Panc1 (cell line): ENCODE data around the gene DAZAP2. TPM values are rescaled to one million over a fixed set of nuclear protein-coding genes. Genes with fewer than 3 reads are reported as not detected.

Experiments used
- ATAC-seq: fragments of 200-7000 bp; cut with Tn5 transposase; 2 replicates; pipeline ENCODE4 v1.9.1; 2020; ENCODE audit warnings: mild to moderate bottlenecking, moderate library complexity
- BruUV-seq: library from RNA; stranded (reverse); fragments of 400-500 nt; replicated peaks from 2 replicates; lab custom pipeline; 2021; lab: Mats Ljungman, UMichigan
- CTCF ChIA-PET: fragments of 300-600 bp; sonication (Branson Sonifier 250); formaldehyde crosslinking; loops from one replicate; lab custom pipeline; 2022; ENCODE audit warnings: antibody characterized with exemption; lab: Charles Lee
- POLR2A ChIA-PET: fragments of 300-600 bp; sonication (Branson Sonifier 250); formaldehyde crosslinking; loops from one replicate; lab custom pipeline; 2022; ENCODE audit warnings: antibody characterized with exemption; lab: Charles Lee
- DNase-seq: peaks from one replicate; pipeline ENCODE4 v3.0.0-alpha.2; 2010; ENCODE audit warnings: low read depth, low spot score
- H3K27ac ChIP-seq: 2 replicates; pipeline ENCODE4 v1.5.1; 2011; ENCODE audit warnings: mild to moderate bottlenecking, low read length, inconsistent platforms
- H3K27me3 ChIP-seq: fragments of 200-500 bp; sonication (Bioruptor generic); 2 replicates; pipeline ENCODE4 v1.6.0; 2014; ENCODE audit warnings: low read length, inconsistent platforms; ENCODE audit not compliant: control insufficient read depth, insufficient read depth
- H3K36me3 ChIP-seq: fragments of 200-500 bp; sonication (Bioruptor generic); 2 replicates; pipeline ENCODE4 v1.5.1; 2014; ENCODE audit warnings: inconsistent platforms, mild to moderate bottlenecking, low read length, moderate library complexity; ENCODE audit not compliant: control insufficient read depth, insufficient read depth
- H3K4me1 ChIP-seq: 2 replicates; pipeline ENCODE4 v1.5.1; 2011; ENCODE audit warnings: inconsistent platforms, mild to moderate bottlenecking, low read length, moderate library complexity; ENCODE audit not compliant: control insufficient read depth, insufficient read depth
- H3K4me3 ChIP-seq, 2 experiments: 2 replicates each; pipeline ENCODE4 v1.5.1; 2011 to 2012; ENCODE audit warnings: low read depth in 2 of 2, low read length in 2 of 2, mild to moderate bottlenecking in 2 of 2, inconsistent platforms in 1 of 2, moderate library complexity in 1 of 2
- H3K9me3 ChIP-seq: fragments of 200-500 bp; sonication (Bioruptor generic); 2 replicates; pipeline ENCODE4 v1.5.1; 2014; ENCODE audit warnings: low read depth, mild to moderate bottlenecking, inconsistent platforms, low read length, moderate library complexity; ENCODE audit not compliant: control insufficient read depth, insufficient read depth
- POLR2AphosphoS5 ChIP-seq: IDR thresholded peaks from 2 replicates; pipeline ENCODE4 v1.6.1; 2012; ENCODE audit warnings: mild to moderate bottlenecking, low read depth, low read length, moderate library complexity
- SIN3A ChIP-seq: IDR thresholded peaks from 2 replicates; pipeline ENCODE4 v1.6.1; 2012; ENCODE audit warnings: low read depth, mild to moderate bottlenecking, low read length, moderate library complexity, borderline replicate concordance; ENCODE audit not compliant: insufficient read depth
- TCF7L2 ChIP-seq: IDR thresholded peaks from 2 replicates; pipeline ENCODE4 v1.6.1; 2011; ENCODE audit warnings: mild to moderate bottlenecking, low read depth, low read length, inconsistent platforms
- in situ Hi-C: cut with HindIII; loops from 2 replicates; pipeline ENCODE4 v1.10.0; 2016; ENCODE audit warnings: low sequenced_read_pairs, low pct_unique_long_range_greater_than_20kb
- intact Hi-C: fragments of 100-400 bp; cut with micrococcal nuclease; formaldehyde crosslinking; loops from one replicate; pipeline ENCODE4 v1.10.0; 2022; ENCODE audit not compliant: unreplicated experiment
- total RNA-seq: library from RNA; stranded (reverse); gene quantifications from one replicate; pipeline ENCODE4 v1.2.1, GENCODE V29; 2021; ENCODE audit not compliant: unreplicated experiment
- TF ChIP-seq, protein P1 (sequence below): fragments of 450-650 bp; IDR thresholded peaks from 2 replicates; pipeline ENCODE4 v1.5.1; 2017; ENCODE audit warnings: mild to moderate bottlenecking
- TF ChIP-seq, protein P2 (sequence below), 2 experiments: IDR thresholded peaks; 2 replicates each; pipeline ENCODE4 v1.6.1; 2011 to 2012; ENCODE audit warnings: low read depth in 2 of 2, control low read depth in 1 of 2, low read length in 1 of 2, mild to moderate bottlenecking in 1 of 2, moderate library complexity in 1 of 2; ENCODE audit not compliant: insufficient read depth in 1 of 2

The DAZAP2 gene
- total RNA-seq, 1 experiment from 2014 or later, result 197 TPM

DNA sequence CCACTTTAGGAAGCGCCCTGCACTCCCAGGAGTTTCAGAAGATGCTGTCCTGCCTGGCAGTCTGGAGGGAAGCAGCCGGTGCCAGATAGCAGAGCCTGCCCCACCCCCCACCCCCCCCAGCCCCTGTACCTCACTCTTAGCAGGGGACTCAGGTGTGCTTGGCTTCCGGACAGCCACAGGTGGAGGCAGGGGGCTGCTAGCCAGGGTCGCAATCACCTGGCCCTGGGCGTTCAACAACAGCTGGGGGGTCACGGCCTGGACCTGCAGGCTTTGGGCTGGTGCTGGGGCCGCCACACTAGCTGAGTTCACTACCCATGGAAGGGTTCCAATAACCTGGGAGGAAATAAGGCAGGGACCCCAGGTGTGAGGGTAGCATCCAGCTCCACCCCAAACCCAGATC lies 42.8 kb upstream of the DAZAP2 start:
- ChIA-PET CTCF (interaction anchor here (0.6 kb wide), 1 partner anchor 271 kb away, joined by 15 read pairs; a partner anchor contains a TSS), POLR2A (no interaction called here)
- TF ChIP-seq TCF7L2, result no peak
- TF ChIP-seq POLR2AphosphoS5, result no peak
- TF ChIP-seq, protein P1, sequence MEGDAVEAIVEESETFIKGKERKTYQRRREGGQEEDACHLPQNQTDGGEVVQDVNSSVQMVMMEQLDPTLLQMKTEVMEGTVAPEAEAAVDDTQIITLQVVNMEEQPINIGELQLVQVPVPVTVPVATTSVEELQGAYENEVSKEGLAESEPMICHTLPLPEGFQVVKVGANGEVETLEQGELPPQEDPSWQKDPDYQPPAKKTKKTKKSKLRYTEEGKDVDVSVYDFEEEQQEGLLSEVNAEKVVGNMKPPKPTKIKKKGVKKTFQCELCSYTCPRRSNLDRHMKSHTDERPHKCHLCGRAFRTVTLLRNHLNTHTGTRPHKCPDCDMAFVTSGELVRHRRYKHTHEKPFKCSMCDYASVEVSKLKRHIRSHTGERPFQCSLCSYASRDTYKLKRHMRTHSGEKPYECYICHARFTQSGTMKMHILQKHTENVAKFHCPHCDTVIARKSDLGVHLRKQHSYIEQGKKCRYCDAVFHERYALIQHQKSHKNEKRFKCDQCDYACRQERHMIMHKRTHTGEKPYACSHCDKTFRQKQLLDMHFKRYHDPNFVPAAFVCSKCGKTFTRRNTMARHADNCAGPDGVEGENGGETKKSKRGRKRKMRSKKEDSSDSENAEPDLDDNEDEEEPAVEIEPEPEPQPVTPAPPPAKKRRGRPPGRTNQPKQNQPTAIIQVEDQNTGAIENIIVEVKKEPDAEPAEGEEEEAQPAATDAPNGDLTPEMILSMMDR, result no peak
- TF ChIP-seq, protein P2, sequence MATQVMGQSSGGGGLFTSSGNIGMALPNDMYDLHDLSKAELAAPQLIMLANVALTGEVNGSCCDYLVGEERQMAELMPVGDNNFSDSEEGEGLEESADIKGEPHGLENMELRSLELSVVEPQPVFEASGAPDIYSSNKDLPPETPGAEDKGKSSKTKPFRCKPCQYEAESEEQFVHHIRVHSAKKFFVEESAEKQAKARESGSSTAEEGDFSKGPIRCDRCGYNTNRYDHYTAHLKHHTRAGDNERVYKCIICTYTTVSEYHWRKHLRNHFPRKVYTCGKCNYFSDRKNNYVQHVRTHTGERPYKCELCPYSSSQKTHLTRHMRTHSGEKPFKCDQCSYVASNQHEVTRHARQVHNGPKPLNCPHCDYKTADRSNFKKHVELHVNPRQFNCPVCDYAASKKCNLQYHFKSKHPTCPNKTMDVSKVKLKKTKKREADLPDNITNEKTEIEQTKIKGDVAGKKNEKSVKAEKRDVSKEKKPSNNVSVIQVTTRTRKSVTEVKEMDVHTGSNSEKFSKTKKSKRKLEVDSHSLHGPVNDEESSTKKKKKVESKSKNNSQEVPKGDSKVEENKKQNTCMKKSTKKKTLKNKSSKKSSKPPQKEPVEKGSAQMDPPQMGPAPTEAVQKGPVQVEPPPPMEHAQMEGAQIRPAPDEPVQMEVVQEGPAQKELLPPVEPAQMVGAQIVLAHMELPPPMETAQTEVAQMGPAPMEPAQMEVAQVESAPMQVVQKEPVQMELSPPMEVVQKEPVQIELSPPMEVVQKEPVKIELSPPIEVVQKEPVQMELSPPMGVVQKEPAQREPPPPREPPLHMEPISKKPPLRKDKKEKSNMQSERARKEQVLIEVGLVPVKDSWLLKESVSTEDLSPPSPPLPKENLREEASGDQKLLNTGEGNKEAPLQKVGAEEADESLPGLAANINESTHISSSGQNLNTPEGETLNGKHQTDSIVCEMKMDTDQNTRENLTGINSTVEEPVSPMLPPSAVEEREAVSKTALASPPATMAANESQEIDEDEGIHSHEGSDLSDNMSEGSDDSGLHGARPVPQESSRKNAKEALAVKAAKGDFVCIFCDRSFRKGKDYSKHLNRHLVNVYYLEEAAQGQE (IDR thresholded peaks at IDR 0.05; ENCODE audit: insufficient read depth in 1 of 2, low read depth in 2 of 2, low read length in 1 of 2), result no peak
- TF ChIP-seq SIN3A, result no peak
- intact Hi-C loops (no loop called here), in situ Hi-C loops (no loop called here)
- DNase-seq (no peak), ATAC-seq (no peak)
- Histone ChIP-seq H3K36me3 (no peaks in the 10 kb centered on the region), H3K4me3 (no peak overlapping the region), H3K9me3 (no peaks in the 10 kb centered on the region), H3K4me1 (no peaks in the 10 kb centered on the region), H3K27me3 (no peaks in the 10 kb centered on the region), H3K27ac (no peak overlapping the region)
- no TSS peak for BruUV-seq

DNA sequence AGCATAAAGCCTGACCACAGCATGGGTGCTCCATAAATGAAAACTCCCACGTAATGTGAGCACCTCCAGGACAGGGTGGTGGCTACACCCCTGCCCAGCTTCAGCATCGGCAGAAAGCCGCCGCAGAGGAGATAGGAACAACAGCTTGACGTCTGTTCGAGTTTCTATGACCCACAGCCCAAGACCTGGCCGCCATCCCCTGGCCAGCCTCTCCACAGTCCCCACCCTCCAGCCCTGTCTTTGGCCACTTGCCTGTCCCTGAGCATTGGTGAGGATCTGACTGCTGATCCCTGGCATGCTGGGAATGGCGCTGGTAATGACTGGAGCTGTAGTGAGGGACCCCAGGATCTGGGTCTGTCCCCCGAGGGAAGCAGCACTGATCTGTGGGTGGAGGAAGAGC lies 42.1 kb upstream of the DAZAP2 start:
- no peak for DNase-seq
- TF ChIP-seq, protein P1, result no peak
- TF ChIP-seq SIN3A, result no peak
- no peaks in the 10 kb centered on the region for H3K4me1 ChIP-seq
- no peak overlapping the region for H3K4me3 ChIP-seq
- no peak overlapping the region for H3K27ac ChIP-seq
- POLR2A ChIA-PET, result no interaction called here
- H3K27me3 ChIP-seq, result no peaks in the 10 kb centered on the region
- CTCF ChIA-PET, result no interaction called here
- no peaks in the 10 kb centered on the region for H3K36me3 ChIP-seq
- intact Hi-C loops, result no loop called here
- no peak for ATAC-seq
- in situ Hi-C loops, result no loop called here
- BruUV-seq, result no TSS peak
- H3K9me3 ChIP-seq, result no peaks in the 10 kb centered on the region
